HEK293 (cell line): ENCODE results near the gene UCHL1.

ENCODE experiments used
- CTCF ChIA-PET: fragments of 350-600 bp; formaldehyde crosslinking; extraction: SDS; loops from one replicate; lab custom pipeline; 2021; ENCODE audit warnings: antibody characterized with exemption; lab: Yijun Ruan, JAX
- POLR2A ChIA-PET: fragments of 300-600 bp; formaldehyde crosslinking; extraction: SDS; loops from one replicate; lab custom pipeline; 2020; ENCODE audit warnings: antibody characterized with exemption, inconsistent platforms; lab: Yijun Ruan, JAX
- H3K27ac ChIP-seq: fragments of 200-500 bp; sonication (Bioruptor generic); 2 replicates; pipeline ENCODE4 v1.5.1; 2014; ENCODE audit warnings: low read depth, low read length, control low read depth, inconsistent platforms; ENCODE audit errors: extremely low read depth
- H3K36me3 ChIP-seq, 2 experiments: fragments of 200-500 bp in 1 of 2; sonication (Bioruptor generic) in 1 of 2; 1 replicate in 1 of 2; 2 replicates in 1 of 2; pipeline ENCODE4 v1.5.1; 2014 to 2017; ENCODE audit warnings: inconsistent platforms in 2 of 2, low read length in 2 of 2; ENCODE audit not compliant: control insufficient read depth in 2 of 2, insufficient read depth in 1 of 2
- H3K4me1 ChIP-seq: fragments of 200-500 bp; sonication (Bioruptor generic); 2 replicates; pipeline ENCODE4 v1.5.1; 2014; ENCODE audit warnings: mild to moderate bottlenecking, low read length, inconsistent platforms; ENCODE audit not compliant: control insufficient read depth, insufficient read depth
- H3K4me3 ChIP-seq: 2 replicates; pipeline ENCODE4 v1.5.1; 2011; ENCODE audit warnings: low read depth, mild to moderate bottlenecking, control low read depth, low read length, moderate library complexity
- H3K9me3 ChIP-seq: fragments of 200-500 bp; sonication (Bioruptor generic); 2 replicates; pipeline ENCODE4 v1.5.1; 2014; ENCODE audit warnings: low read depth, low read length, inconsistent platforms; ENCODE audit not compliant: control insufficient read depth, insufficient read depth
- HOXC10 ChIP-seq: sonication (generic); formaldehyde crosslinking; IDR thresholded peaks from 2 replicates; pipeline ENCODE4 v1.8.1; 2023; ENCODE audit warnings: mild to moderate bottlenecking, missing genetic modification reagents
- IKZF3 ChIP-seq: fragments of 450-650 bp; IDR thresholded peaks from 2 replicates; pipeline ENCODE4 v1.5.0; 2018; ENCODE audit warnings: missing biosample characterization, mild to moderate bottlenecking, missing genetic modification characterization, moderate library complexity
- KLF7 ChIP-seq: fragments of 450-650 bp; formaldehyde crosslinking; IDR thresholded peaks from 2 replicates; pipeline ENCODE4 v1.5.1; 2016; ENCODE audit warnings: missing biosample characterization, missing genetic modification characterization, borderline replicate concordance
- KLF9 ChIP-seq: fragments of 450-650 bp; formaldehyde crosslinking; IDR thresholded peaks from 2 replicates; pipeline ENCODE4 v1.5.1; 2016; ENCODE audit warnings: missing biosample characterization, missing genetic modification characterization, low read depth
- MYNN ChIP-seq: fragments of 450-650 bp; formaldehyde crosslinking; IDR thresholded peaks from 2 replicates; pipeline ENCODE4 v1.5.1; 2016; ENCODE audit warnings: missing biosample characterization, missing genetic modification characterization, borderline replicate concordance
- OVOL3 ChIP-seq: fragments of 450-650 bp; formaldehyde crosslinking; IDR thresholded peaks from 2 replicates; pipeline ENCODE4 v1.5.1; 2016; ENCODE audit warnings: missing biosample characterization, missing genetic modification characterization
- PRDM1 ChIP-seq: fragments of 450-650 bp; formaldehyde crosslinking; IDR thresholded peaks from 2 replicates; pipeline ENCODE4; 2016; ENCODE audit warnings: missing biosample characterization, missing genetic modification characterization
- SETDB1 ChIP-seq: IDR thresholded peaks from one replicate; pipeline ENCODE4 v1.6.1; 2017; ENCODE audit warnings: mild to moderate bottlenecking, low read length, moderate library complexity, mixed read lengths; ENCODE audit not compliant: insufficient read length
- ZBTB20 ChIP-seq: fragments of 450-650 bp; formaldehyde crosslinking; IDR thresholded peaks from 2 replicates; pipeline ENCODE4 v1.5.1; 2016; ENCODE audit warnings: missing biosample characterization, missing genetic modification characterization
- ZFP3 ChIP-seq: fragments of 450-650 bp; formaldehyde crosslinking; IDR thresholded peaks from 2 replicates; pipeline ENCODE4 v1.5.1; 2016; ENCODE audit warnings: low read depth, missing biosample characterization, missing genetic modification characterization
- ZNF112 ChIP-seq: fragments of 450-650 bp; formaldehyde crosslinking; IDR thresholded peaks from 2 replicates; pipeline ENCODE4 v1.5.0; 2017; ENCODE audit warnings: missing biosample characterization, missing genetic modification characterization
- ZNF248 ChIP-seq: fragments of 450-650 bp; formaldehyde crosslinking; IDR thresholded peaks from 2 replicates; pipeline ENCODE4 v1.5.1; 2017; ENCODE audit warnings: missing biosample characterization, missing genetic modification characterization
- ZNF302 ChIP-seq: fragments of 450-650 bp; formaldehyde crosslinking; IDR thresholded peaks from 2 replicates; pipeline ENCODE4 v1.5.1; 2016; ENCODE audit warnings: missing biosample characterization, missing genetic modification characterization, low read depth
- ZNF335 ChIP-seq: fragments of 450-650 bp; formaldehyde crosslinking; conservative IDR thresholded peaks from 2 replicates; pipeline ENCODE4 v1.5.1; 2016; ENCODE audit warnings: missing biosample characterization, missing genetic modification characterization
- ZNF394 ChIP-seq: fragments of 450-650 bp; formaldehyde crosslinking; IDR thresholded peaks from 2 replicates; pipeline ENCODE4 v1.5.1; 2016; ENCODE audit warnings: missing biosample characterization, missing genetic modification characterization, mild to moderate bottlenecking, moderate library complexity, borderline replicate concordance
- ZNF404 ChIP-seq: fragments of 450-650 bp; formaldehyde crosslinking; IDR thresholded peaks from 2 replicates; pipeline ENCODE4 v1.5.1; 2017; ENCODE audit warnings: missing biosample characterization, missing genetic modification characterization
- ZNF416 ChIP-seq: fragments of 450-650 bp; formaldehyde crosslinking; IDR thresholded peaks from 2 replicates; pipeline ENCODE4 v1.5.1; 2016; ENCODE audit warnings: missing biosample characterization, missing genetic modification characterization
- ZNF473 ChIP-seq: fragments of 450-650 bp; formaldehyde crosslinking; IDR thresholded peaks from 2 replicates; pipeline ENCODE4 v1.5.1; 2017; ENCODE audit warnings: missing biosample characterization, missing genetic modification characterization
- ZNF501 ChIP-seq: fragments of 450-650 bp; formaldehyde crosslinking; IDR thresholded peaks from 2 replicates; pipeline ENCODE4 v1.5.1; 2016; ENCODE audit warnings: missing biosample characterization, missing genetic modification characterization
- ZNF514 ChIP-seq: fragments of 450-650 bp; formaldehyde crosslinking; IDR thresholded peaks from 2 replicates; pipeline ENCODE4 v1.5.1; 2016; ENCODE audit warnings: missing biosample characterization, missing genetic modification characterization
- ZNF571 ChIP-seq: fragments of 450-650 bp; formaldehyde crosslinking; IDR thresholded peaks from 2 replicates; pipeline ENCODE4 v1.5.0; 2017; ENCODE audit warnings: missing biosample characterization, missing genetic modification characterization
- TF ChIP-seq, protein P1 (sequence below): fragments of 450-650 bp; formaldehyde crosslinking; IDR thresholded peaks from 2 replicates; pipeline ENCODE4 v1.5.1; 2016; ENCODE audit warnings: missing biosample characterization, missing genetic modification characterization
- TF ChIP-seq, protein P2 (sequence below): fragments of 450-650 bp; formaldehyde crosslinking; IDR thresholded peaks from 2 replicates; pipeline ENCODE4 v1.5.1; 2016; ENCODE audit warnings: missing biosample characterization, missing genetic modification characterization
- TF ChIP-seq, protein P3 (sequence below): fragments of 450-650 bp; formaldehyde crosslinking; IDR thresholded peaks from 2 replicates; pipeline ENCODE4 v1.5.1; 2016; ENCODE audit warnings: missing biosample characterization, missing genetic modification characterization, low read depth
- TF ChIP-seq, protein P4 (sequence below): fragments of 450-650 bp; formaldehyde crosslinking; IDR thresholded peaks from 2 replicates; pipeline ENCODE4 v1.5.1; 2016; ENCODE audit warnings: missing biosample characterization, missing genetic modification characterization, borderline replicate concordance
- TF ChIP-seq, protein P5 (sequence below): fragments of 450-650 bp; formaldehyde crosslinking; IDR thresholded peaks from 2 replicates; pipeline ENCODE4 v1.5.1; 2017; ENCODE audit warnings: missing biosample characterization, missing genetic modification characterization

The UCHL1 gene

DNA sequence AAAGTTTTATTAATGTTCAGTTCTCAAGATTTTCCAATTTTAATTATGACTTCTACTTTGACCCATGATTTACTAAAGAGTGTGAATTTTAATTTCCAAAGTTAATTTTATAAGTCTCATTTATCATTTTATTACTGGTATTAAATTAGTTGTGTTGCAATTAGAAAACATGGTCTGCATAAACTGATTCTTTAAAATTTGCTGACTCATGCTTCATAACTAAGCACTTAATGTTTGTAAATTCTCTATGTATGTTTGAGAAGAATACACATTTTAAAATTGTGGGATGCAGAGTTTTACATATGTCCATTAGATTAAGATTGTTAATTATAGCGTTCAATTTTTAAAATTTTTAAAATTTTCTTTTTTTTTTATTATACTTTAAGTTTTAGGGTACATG lies 20.2 kb upstream of the UCHL1 start (continued):
- TF ChIP-seq ZNF416 (tag by site-specific recombination) (no peak), PRDM1 (tag by site-specific recombination) (no peak)

DNA sequence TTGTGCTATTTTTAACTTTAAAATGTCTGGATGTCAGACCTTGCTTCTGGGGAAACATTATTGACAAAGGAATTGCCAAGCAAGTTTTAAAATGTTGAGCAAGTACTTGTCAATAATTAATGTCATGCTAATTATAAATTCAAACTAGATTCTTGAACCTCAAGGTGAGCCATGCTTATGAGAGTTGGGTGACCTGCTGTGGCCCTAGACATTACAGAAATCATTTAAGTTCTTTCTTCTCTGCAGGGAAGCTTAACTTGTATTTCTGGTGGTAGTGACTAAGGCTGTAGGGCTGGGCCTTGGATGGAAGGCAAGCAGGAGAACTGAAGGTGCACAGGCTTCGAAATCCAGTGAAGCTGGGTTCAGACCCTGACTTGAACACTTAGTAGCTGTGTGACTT lies 14.8 kb upstream of the UCHL1 start:
- ChIA-PET CTCF (no interaction called here), POLR2A (no interaction called here)
- TF ChIP-seq ZFP3 (tag by site-specific recombination), result no peak
- TF ChIP-seq ZNF335, result no peak
- no peak for TF ChIP-seq KLF7 (tag by site-specific recombination)
- no peak for TF ChIP-seq KLF9 (tag by site-specific recombination)
- TF ChIP-seq, protein P1, sequence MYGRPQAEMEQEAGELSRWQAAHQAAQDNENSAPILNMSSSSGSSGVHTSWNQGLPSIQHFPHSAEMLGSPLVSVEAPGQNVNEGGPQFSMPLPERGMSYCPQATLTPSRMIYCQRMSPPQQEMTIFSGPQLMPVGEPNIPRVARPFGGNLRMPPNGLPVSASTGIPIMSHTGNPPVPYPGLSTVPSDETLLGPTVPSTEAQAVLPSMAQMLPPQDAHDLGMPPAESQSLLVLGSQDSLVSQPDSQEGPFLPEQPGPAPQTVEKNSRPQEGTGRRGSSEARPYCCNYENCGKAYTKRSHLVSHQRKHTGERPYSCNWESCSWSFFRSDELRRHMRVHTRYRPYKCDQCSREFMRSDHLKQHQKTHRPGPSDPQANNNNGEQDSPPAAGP (tag by site-specific recombination), result no peak
- TF ChIP-seq ZNF302, result no peak
- no peak for TF ChIP-seq ZBTB20 (tag by site-specific recombination)
- TF ChIP-seq ZNF394 (tag by site-specific recombination), result no peak
- TF ChIP-seq ZNF514 (tag by site-specific recombination), result no peak
- no peak for TF ChIP-seq ZNF571
- no peak overlapping the region for H3K27ac ChIP-seq
- H3K4me3 ChIP-seq, result no peak overlapping the region
- no peaks in the 10 kb centered on the region for H3K9me3 ChIP-seq
- no peaks in the 10 kb centered on the region for H3K4me1 ChIP-seq
- H3K36me3 ChIP-seq, result no peaks in the 10 kb centered on the region

DNA sequence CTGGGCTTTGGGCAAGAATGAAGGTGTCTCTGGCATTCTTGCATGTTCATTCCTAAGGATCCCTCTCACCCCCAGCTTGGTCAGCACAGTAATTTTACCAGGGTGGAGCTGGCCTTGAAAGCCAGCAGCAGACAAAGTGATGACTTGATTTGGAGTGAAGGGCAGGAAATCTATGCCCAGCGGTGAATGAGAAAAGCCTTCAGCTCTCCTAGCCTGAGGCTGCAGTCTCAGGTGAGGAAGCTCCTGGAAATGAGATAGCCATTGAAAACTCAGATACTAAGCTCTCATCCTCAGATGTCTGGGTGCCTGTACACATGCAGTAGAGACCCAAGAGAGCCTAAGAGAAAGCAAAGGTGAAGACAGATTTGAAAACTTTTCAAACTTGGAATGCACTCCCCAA lies 10.7 kb upstream of the UCHL1 start:
- Histone ChIP-seq H3K36me3 (no peaks in the 10 kb centered on the region), H3K27ac (no peak overlapping the region), H3K4me1 (no peaks in the 10 kb centered on the region), H3K4me3 (no peak overlapping the region), H3K9me3 (no peaks in the 10 kb centered on the region)
- ChIA-PET CTCF (interaction anchor here (1.3 to 1.8 kb wide), 2 partner anchors 31 to 337 kb away, joined by 3 to 5 read pairs; partner anchors contain the start of gene APBB2), POLR2A (interaction anchor here (1.0 kb wide), 1 partner anchor 11 kb away, joined by 4 read pairs; the partner anchor contains the start of gene UCHL1)
- TF ChIP-seq ZNF248, result no peak
- no peak for TF ChIP-seq HOXC10 (CRISPR knock-in tag)
- no peak for TF ChIP-seq ZNF473 (tag by site-specific recombination)
- no peak for TF ChIP-seq SETDB1
- no peak for TF ChIP-seq ZNF404 (tag by site-specific recombination)
- TF ChIP-seq, protein P2, sequence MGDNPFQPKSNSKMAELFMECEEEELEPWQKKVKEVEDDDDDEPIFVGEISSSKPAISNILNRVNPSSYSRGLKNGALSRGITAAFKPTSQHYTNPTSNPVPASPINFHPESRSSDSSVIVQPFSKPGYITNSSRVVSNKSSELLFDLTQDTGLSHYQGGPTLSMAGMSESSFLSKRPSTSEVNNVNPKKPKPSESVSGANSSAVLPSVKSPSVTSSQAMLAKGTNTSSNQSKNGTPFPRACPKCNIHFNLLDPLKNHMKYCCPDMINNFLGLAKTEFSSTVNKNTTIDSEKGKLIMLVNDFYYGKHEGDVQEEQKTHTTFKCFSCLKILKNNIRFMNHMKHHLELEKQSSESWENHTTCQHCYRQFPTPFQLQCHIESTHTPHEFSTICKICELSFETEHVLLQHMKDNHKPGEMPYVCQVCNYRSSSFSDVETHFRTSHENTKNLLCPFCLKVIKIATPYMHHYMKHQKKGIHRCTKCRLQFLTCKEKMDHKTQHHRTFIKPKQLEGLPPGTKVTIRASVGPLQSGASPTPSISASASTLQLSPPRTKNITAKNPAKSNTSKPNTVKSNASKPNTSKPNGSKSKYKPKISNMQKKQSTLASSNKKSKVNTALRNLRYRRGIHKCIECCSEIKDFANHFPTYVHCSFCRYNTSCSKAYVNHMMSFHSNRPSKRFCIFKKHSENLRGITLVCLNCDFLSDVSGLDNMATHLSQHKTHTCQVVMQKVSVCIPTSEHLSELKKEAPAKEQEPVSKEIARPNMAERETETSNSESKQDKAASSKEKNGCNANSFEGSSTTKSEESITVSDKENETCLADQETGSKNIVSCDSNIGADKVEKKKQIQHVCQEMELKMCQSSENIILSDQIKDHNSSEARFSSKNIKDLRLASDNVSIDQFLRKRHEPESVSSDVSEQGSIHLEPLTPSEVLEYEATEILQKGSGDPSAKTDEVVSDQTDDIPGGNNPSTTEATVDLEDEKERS, result no peak
- TF ChIP-seq, protein P3, sequence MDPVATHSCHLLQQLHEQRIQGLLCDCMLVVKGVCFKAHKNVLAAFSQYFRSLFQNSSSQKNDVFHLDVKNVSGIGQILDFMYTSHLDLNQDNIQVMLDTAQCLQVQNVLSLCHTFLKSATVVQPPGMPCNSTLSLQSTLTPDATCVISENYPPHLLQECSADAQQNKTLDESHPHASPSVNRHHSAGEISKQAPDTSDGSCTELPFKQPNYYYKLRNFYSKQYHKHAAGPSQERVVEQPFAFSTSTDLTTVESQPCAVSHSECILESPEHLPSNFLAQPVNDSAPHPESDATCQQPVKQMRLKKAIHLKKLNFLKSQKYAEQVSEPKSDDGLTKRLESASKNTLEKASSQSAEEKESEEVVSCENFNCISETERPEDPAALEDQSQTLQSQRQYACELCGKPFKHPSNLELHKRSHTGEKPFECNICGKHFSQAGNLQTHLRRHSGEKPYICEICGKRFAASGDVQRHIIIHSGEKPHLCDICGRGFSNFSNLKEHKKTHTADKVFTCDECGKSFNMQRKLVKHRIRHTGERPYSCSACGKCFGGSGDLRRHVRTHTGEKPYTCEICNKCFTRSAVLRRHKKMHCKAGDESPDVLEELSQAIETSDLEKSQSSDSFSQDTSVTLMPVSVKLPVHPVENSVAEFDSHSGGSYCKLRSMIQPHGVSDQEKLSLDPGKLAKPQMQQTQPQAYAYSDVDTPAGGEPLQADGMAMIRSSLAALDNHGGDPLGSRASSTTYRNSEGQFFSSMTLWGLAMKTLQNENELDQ, result no peak
- TF ChIP-seq, protein P4, sequence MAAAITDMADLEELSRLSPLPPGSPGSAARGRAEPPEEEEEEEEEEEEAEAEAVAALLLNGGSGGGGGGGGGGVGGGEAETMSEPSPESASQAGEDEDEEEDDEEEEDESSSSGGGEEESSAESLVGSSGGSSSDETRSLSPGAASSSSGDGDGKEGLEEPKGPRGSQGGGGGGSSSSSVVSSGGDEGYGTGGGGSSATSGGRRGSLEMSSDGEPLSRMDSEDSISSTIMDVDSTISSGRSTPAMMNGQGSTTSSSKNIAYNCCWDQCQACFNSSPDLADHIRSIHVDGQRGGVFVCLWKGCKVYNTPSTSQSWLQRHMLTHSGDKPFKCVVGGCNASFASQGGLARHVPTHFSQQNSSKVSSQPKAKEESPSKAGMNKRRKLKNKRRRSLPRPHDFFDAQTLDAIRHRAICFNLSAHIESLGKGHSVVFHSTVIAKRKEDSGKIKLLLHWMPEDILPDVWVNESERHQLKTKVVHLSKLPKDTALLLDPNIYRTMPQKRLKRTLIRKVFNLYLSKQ, result no peak
- TF ChIP-seq, protein P5, sequence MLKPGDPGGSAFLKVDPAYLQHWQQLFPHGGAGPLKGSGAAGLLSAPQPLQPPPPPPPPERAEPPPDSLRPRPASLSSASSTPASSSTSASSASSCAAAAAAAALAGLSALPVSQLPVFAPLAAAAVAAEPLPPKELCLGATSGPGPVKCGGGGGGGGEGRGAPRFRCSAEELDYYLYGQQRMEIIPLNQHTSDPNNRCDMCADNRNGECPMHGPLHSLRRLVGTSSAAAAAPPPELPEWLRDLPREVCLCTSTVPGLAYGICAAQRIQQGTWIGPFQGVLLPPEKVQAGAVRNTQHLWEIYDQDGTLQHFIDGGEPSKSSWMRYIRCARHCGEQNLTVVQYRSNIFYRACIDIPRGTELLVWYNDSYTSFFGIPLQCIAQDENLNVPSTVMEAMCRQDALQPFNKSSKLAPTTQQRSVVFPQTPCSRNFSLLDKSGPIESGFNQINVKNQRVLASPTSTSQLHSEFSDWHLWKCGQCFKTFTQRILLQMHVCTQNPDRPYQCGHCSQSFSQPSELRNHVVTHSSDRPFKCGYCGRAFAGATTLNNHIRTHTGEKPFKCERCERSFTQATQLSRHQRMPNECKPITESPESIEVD (tag by site-specific recombination), result no peak
- no peak for TF ChIP-seq ZNF501
- TF ChIP-seq OVOL3 (tag by site-specific recombination), result no peak
- no peak for TF ChIP-seq MYNN (tag by site-specific recombination)
- TF ChIP-seq IKZF3 (tag by site-specific recombination), result no peak
- TF ChIP-seq ZNF112 (tag by site-specific recombination), result no peak
